Measurements from ENCODE around the gene RPS27. TPM values are rescaled to one million over a fixed set of nuclear protein-coding genes. Genes with fewer than 3 reads are reported as not detected.

Gene RPS27
- polyA plus RNA-seq (ENCODE audit: insufficient read length in 4 of 4): 1,000 to 10,000 TPM; 2,530 to 3,078 (median 2,700) TPM

- peak; percentile 96 to 98 (median 98) for DNase-seq (ENCODE audit: low read depth in 4 of 4, low spot score in 3 of 4)
Observed at GRCh38 chr1:153990468-153991150, at the start of gene RPS27. Gene RPS27 (plus strand): TSS chr1:153990762. CDS start chr1:153990797, 35 bp downstream.

- DNase-seq (ENCODE audit: low read depth in 4 of 4, low spot score in 3 of 4): no peak
Observed at GRCh38 chr1:153941826-153942725, 48.5 kb upstream of the RPS27 start.

GRCh38 chr1:153942766-153943549, 47.6 kb upstream of the RPS27 start:
- no peak for DNase-seq (ENCODE audit: low read depth in 4 of 4, low spot score in 3 of 4)

GRCh38 chr1:153944005-153944826, 46.3 kb upstream of the RPS27 start:
- no peak for DNase-seq (ENCODE audit: low read depth in 4 of 4, low spot score in 3 of 4)

- DNase-seq (ENCODE audit: low read depth in 4 of 4, low spot score in 3 of 4): no peak
Observed at GRCh38 chr1:153944827-153945117, 45.8 kb upstream of the RPS27 start.

- DNase-seq (ENCODE audit: low read depth in 4 of 4, low spot score in 3 of 4): no peak
Observed at GRCh38 chr1:153945131-153945794, 45.3 kb upstream of the RPS27 start.

- peak in 1 of 4 donors; percentile 44 for DNase-seq (ENCODE audit: low read depth in 4 of 4, low spot score in 3 of 4)
Observed at GRCh38 chr1:153945795-153946621, 44.6 kb upstream of the RPS27 start.

GRCh38 chr1:153946622-153947241, 43.8 kb upstream of the RPS27 start, which contains the start of gene DENND4B:
Gene DENND4B (minus strand): TSS chr1:153946718. CDS start chr1:153944374, 2,344 bp downstream.
- peak in 1 of 4 donors; percentile 65 for DNase-seq (ENCODE audit: low read depth in 4 of 4, low spot score in 3 of 4)

GRCh38 chr1:153951183-153951582, 39.4 kb upstream of the RPS27 start:
- DNase-seq (ENCODE audit: low read depth in 4 of 4, low spot score in 3 of 4): no peak

- DNase-seq (ENCODE audit: low read depth in 4 of 4, low spot score in 3 of 4): no peak
Observed at GRCh38 chr1:153951801-153952200, 38.8 kb upstream of the RPS27 start.

GRCh38 chr1:153953859-153954365, 36.6 kb upstream of the RPS27 start:
- no peak for DNase-seq (ENCODE audit: low read depth in 4 of 4, low spot score in 3 of 4)

- DNase-seq (ENCODE audit: low read depth in 4 of 4, low spot score in 3 of 4): no peak
Observed at GRCh38 chr1:153954826-153955225, 35.7 kb upstream of the RPS27 start.

GRCh38 chr1:153956997-153957715, 33.4 kb upstream of the RPS27 start:
- DNase-seq (ENCODE audit: low read depth in 4 of 4, low spot score in 3 of 4): no peak

- DNase-seq (ENCODE audit: low read depth in 4 of 4, low spot score in 3 of 4): no peak
Observed at GRCh38 chr1:153957744-153958110, 32.8 kb upstream of the RPS27 start.

- DNase-seq (ENCODE audit: low read depth in 4 of 4, low spot score in 3 of 4): peak; percentile 91 to 98 (median 96)
Observed at GRCh38 chr1:153958111-153958960, 32.2 kb upstream of the RPS27 start, which contains the start of gene CRTC2. Gene CRTC2 (minus strand): TSS chr1:153958612. CDS start chr1:153958497, 115 bp downstream.

- DNase-seq (ENCODE audit: low read depth in 4 of 4, low spot score in 3 of 4): no peak
Observed at GRCh38 chr1:153958961-153959260, 31.7 kb upstream of the RPS27 start.

GRCh38 chr1:153959454-153959853, 31.1 kb upstream of the RPS27 start:
- DNase-seq (ENCODE audit: low read depth in 4 of 4, low spot score in 3 of 4): no peak
